Right renal cortex interstitium (tissue), 3 donors: ENCODE measurements around the gene VAT1L. TPM values are rescaled to one million over a fixed set of nuclear protein-coding genes. Genes with fewer than 3 reads are reported as not detected.

ENCODE experiments used
- DNase-seq, 3 donors: peaks; one replicate each; pipeline ENCODE4 v3.0.0-alpha.2; 2013; ENCODE audit warnings: low read depth in 3 of 3, low spot score in 2 of 3
- polyA plus RNA-seq, 3 donors: library from polyadenylated mRNA; unstranded; fragments of 120-200 nt; gene quantifications; one replicate each; pipeline ENCODE4 v1.2.1, GENCODE V29; 2013; ENCODE audit not compliant: insufficient read length in 3 of 3

VAT1L gene, protein sequence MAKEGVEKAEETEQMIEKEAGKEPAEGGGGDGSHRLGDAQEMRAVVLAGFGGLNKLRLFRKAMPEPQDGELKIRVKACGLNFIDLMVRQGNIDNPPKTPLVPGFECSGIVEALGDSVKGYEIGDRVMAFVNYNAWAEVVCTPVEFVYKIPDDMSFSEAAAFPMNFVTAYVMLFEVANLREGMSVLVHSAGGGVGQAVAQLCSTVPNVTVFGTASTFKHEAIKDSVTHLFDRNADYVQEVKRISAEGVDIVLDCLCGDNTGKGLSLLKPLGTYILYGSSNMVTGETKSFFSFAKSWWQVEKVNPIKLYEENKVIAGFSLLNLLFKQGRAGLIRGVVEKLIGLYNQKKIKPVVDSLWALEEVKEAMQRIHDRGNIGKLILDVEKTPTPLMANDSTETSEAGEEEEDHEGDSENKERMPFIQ
- 1 to 10 TPM; 4.6 to 5.2 (median 4.8) TPM for polyA plus RNA-seq

DNA sequence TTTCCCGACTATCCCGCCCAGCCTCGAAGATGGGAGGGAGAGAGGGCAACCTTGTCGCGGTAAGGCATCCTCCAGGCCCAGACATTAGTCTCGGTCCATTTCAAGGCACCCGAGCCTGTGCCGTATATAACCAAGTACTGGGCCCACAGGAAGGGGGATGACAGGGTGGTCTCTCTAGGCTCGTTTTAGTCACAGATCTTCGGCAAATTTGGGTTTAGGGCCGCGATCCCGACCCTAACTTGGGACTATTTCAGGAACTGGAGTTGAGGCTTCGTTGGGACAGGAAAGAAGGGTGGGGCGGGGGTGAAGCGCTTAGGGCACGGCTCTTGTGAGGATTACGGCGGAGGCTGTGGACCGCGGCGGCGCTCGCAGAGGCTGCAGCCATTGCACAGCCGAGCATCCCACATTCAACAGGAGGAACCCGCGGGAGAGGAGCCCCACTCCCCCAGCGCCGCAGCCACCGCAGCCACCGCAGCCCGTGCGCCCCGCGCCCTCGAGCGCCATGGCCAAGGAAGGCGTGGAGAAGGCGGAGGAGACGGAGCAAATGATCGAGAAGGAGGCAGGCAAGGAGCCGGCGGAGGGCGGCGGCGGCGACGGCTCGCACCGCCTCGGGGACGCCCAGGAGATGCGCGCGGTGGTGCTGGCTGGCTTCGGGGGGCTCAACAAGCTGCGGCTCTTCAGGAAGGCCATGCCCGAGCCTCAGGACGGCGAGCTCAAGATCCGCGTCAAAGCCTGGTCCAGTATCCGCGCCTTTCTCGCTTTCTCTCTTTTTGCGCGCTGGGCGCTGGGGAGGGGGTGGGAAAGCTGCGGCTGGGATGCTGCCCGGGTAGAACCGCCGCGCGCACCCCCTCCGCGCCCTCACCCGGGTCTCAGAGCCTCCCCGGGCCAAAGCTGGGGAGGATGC is at the start of gene VAT1L:
TSS of gene VAT1L (plus strand) at position 384 of the 904 bp plus-strand sequence. CDS start at position 503, 119 bp downstream.
- DNase-seq, result peak in 2 of 3 donors; percentile 33 to 45

DNA sequence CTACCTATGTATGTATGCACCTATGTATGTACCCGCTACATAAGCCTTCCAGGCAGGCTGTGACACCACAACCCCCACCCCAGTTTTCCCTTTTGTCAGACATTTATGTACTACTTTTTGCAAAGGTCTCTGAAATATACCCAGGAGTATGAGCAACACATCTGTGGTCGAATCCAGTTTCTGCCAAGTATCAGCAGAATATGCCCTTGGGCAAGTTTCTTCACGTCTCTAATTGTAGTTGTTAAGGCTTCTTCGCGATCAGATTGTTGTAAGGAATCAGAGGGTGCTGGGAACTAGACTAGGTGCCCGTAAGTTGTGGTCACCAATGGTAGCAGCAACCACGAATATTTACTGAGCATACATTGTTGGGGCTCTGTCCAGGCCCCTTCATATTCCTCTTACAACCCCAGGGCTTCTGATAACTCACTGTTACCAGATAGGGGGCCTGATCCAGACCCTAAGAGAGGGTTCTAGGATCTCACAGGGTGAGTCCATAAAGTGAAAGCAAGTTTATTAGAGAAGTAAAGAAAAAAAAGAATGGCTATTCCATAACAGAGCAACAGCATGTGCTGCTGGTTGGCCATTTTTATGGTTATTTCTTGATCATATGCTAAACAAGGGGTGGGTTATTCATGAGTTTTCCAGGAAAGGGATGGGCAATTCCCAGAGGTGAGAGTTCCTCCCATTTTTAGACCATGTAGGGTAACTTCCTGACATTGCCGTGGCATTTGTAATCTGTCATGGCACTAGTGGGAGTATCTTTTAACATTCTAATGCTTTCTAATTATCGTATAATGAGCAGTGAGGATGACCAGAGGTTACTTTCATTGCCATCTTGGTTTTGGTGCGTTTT is 49.4 kb upstream of the VAT1L start:
- DNase-seq, result no peak

DNA sequence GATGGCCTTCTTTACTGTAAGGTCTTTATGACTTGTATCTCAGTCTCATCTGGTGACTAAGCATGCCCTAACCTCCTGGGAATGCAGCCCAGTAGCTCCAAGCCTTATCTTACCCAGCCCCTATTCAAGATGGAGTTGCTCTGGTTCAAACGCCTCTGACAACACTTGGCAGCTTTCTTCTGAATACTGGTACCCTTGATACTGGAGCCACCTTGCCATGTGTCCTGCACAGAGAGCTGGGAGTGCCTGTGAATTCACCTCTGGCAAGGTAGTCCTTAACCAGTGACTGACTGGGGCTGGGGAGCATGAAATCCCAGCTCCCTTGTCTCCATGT is 48.8 kb upstream of the VAT1L start:
- no peak for DNase-seq

DNA sequence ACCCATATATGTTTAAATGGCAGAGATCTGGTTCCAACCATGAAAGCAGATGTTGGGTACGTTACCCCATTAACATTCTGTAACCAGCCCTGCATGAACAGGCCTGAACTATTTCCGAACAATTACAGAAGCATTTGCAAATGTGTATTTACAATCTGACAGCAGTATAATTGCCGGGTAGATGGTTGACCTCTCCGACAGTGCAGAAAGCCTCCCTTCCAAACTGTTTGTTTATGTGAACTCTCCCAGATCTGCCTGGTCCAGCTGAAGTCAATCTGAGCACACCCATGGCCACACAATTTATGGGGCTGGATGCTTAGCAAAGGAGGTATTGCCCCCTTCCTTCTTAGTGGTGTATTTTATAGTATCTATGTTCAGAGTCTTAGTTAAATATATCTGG is 44.2 kb upstream of the VAT1L start:
- DNase-seq, result no peak

DNA sequence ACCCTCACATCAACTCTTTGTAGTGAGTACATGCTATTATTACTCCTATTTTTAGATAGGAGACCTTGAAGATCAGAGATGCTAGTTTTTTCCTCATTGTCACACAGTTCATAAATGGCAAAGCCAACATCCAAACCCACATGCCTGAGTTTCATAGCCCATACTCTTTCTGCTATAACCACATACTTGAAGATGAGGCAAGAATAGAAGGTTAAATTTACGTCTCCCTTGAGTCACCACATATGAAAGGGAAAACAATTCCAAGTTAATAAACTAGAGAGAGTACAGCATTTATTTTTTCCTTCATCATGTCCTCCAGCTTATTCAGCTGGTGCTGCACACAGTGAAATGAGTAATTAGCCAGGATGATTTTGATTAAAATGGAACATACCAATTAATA is 42.4 kb upstream of the VAT1L start:
- DNase-seq, result no peak

DNA sequence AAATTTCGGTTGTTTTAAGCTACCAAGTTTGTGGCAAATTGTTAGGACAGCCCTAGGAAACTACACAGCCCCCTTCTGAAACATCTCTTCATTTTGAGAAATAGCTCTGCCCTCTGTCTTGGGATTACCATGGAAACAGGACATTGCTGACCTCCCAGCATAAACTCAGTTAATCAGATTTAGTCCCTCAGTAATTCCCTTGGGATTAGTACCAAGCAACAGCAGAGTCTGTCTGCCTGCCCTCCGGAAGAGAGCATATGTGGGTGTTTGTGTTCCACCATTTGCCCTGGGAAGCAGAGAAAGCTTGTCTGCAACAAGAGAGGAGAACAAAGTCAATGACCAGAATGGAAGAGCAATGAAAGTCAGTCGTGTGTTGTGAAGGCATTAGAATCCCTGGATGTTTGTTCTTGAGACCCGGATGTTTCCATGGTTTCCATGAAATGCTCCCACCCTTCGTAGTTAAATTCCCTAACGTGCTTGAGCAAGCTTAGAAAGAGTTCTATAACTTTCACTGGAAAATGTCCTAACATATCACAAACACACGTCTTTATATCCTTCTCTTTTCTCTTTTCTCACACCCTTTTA is 39.9 kb upstream of the VAT1L start:
- no peak for DNase-seq

DNA sequence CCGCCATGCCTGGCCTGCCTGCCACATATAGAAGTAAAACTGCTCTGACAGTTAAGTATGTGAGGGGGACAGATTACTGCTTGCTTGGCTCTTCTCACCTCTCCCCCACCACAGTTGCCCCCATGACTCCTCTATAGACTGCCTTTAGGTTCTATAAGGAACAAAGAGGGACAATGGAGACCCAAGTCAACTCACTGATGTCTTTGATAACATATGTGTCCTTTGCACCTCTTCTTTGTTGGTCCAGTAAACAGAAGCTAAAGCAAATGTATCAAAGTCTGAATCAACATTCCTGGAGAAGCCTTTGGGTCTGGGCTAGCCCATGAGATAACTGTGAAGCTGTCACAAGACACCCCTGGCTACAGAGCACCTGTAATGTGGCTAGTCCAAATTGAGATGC is 38.9 kb upstream of the VAT1L start:
- no peak for DNase-seq

DNA sequence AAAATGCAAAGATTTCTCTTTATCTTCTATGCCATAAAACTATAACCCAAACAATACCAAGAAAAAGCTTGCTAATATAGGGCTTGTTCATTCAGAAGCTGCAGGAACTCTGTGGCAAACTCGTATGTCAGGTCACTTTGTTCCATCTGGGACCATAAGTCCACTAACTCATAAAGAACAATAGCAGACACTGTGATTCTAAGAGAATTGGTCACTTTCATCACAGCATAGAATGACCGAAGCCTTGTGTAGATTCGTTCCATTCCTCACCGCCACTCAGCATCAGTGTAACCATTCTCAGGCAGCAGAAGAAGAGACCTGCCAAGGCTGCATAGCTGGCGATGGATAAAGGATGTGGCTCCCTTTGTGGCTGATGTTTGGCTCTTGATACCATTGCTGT is 30.3 kb upstream of the VAT1L start:
- DNase-seq, result no peak

DNA sequence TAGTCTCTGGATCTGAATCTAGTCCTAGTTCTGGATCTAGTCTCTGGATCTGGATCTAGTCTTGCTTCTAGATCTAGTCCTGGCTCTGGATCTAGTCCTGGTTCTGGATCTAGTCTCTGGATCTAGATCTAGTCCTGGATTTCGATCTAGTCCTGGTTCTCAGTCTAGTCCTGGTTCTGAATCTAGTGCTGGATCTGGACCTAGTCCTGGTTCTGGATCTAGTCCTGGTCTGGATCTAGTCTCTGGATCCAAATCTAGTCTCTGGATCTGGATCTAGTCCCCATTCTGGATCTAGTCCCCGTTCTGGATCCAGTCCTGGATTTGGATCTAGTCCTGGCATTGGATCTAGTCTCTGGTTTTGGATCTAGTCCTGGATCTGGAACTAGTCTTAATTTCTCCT is 29.9 kb upstream of the VAT1L start:
- no peak for DNase-seq

DNA sequence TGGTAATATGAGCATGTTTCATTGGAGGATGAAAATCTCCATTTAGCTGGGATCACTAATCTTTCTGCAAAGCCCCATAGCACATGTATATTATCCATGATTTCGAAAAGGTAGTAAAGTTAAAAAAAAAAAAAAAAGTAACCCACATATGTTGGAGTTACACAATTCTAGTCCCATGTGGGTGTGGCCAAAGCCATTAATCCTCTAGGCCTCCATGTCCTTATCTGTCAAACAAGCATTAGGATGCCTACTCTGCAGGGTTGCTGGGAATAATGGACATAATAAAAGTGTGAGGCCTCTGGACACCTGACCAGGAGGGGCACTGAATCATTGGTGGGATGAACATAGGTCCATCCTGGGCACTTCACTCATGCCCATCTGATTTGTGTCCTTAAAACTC is 29.2 kb upstream of the VAT1L start:
- no peak for DNase-seq

DNA sequence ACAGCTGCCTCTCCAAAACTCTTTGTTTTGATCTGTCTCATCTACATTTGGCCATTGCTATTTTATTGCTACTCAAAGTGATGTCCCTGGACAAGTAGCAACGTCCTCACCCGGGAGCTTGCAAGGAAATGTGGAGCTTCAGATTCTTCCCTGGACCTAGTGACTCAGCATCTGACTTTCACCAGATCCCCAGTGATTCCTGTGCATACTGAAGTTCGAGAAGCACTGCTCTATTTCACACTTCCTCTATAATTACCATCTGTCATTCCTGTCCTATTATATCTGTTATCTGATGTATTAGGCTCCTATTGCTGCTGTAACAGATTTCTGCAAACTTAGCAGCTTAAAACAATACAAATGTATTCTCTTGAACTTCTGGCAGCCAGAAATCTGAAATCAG is 28.5 kb upstream of the VAT1L start:
- DNase-seq, result no peak

DNA sequence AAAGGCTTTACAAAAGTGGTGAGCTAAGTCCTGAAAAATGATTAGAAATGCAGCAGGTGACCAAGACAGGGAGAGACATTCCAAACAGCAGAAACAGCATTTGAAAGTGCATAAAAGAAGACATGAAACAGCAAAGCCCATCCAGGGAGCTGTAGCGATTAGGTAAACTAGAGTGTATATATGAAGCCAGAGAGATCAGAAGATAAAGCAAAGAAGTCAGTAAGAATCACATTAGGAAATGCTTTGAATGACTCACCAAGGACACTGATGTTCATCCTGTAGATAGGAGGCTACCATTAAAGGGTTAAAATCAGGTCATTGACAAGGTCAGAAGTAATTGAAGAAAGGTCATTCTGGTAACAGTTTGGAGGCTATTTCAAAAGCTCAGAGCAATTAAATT is 27.6 kb upstream of the VAT1L start:
- DNase-seq, result no peak

DNA sequence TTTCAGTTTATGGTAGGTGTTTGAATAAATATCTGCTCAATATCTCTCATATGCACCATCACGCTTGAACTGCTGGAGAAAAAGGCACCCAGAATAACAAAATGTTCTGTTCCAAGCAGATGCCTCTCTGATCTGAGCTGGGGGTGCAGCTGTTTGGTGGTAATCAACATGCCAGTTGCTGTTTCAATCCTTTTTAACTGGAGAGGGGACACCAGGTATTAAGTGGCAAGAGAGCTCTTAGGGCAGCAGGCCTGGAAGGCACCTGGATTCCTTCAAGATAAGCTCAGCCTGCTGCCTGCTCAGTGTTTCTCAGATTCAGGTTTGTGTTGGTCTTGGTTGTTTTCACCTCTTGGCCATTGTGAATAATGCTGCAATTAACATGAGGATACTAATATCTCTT is 27.2 kb upstream of the VAT1L start:
- no peak for DNase-seq

DNA sequence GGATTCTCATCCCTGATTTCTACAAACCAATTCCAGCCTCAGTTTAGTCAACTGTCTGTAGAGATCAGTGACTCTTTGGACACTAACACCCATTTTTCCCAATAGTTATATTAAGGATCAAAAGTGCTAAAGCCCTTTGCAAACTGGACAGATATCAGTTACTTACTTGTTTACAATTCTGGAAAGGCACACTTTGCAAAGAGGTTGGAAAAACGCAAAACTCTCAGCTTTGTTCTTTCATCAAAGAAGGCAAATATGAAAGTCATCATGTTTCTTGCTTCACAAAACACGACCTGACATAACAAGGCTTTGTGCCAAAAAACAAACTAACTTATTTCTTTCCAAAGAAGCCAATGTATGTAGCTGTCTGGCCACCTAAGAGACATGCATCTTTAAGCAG is 26.1 kb upstream of the VAT1L start:
- no peak for DNase-seq

DNA sequence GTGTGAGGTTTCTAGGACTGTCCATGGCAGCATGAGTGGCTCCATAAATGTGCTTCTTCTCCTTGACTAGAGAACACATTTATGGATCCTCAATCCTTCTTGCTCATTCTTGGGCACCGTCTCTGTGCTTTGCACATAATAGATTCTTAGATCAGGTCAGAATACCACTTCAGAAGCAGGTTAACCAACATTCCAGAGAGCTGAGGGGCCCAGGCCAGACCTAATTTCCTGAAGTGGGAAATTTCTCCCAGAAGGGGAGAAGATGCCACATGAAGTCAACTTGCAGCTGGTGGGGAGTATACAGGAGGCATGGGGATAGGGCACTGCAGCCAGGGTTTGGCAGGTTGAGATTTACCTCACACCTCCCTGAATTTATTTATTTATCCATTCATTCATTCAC is 24.4 kb upstream of the VAT1L start:
- DNase-seq, result no peak

DNA sequence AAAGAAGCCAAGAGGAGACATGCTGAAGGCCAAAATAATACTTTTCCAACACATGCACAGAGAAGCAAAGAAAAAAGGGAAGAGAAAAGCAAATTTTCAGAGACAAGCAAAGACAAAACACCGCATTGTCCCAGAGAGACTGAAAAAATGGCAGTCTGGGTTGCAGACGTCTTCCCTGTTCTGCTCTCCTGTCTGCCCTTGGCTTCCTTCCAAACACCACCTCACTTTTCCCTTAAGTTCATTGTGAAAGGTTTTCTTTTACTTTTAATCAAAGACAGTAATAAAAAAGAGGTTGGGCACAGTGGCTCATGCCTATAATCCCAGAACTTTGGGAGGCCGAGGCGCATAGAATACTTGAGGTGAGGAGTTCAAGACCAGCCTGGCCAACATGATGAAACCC is 21.2 kb upstream of the VAT1L start:
- DNase-seq, result no peak

DNA sequence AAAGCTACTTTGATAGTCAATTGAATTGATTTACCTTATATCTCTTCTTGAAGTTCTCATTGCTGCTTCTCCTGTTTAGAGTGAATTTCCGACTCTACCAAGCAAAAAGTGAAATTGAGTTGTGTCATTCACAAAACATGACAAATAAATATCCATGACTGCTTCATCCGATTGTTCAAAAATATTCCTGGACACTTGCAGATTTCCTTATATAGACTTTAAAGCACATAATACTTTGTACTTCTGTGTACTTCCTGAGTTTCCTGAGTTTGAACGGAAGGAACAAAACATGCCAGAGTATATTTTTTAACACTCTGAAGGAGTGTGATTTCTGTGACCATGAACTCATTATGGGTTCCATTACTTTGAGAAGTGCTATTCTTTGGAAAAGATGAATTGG is 20.5 kb upstream of the VAT1L start:
- DNase-seq, result no peak

DNA sequence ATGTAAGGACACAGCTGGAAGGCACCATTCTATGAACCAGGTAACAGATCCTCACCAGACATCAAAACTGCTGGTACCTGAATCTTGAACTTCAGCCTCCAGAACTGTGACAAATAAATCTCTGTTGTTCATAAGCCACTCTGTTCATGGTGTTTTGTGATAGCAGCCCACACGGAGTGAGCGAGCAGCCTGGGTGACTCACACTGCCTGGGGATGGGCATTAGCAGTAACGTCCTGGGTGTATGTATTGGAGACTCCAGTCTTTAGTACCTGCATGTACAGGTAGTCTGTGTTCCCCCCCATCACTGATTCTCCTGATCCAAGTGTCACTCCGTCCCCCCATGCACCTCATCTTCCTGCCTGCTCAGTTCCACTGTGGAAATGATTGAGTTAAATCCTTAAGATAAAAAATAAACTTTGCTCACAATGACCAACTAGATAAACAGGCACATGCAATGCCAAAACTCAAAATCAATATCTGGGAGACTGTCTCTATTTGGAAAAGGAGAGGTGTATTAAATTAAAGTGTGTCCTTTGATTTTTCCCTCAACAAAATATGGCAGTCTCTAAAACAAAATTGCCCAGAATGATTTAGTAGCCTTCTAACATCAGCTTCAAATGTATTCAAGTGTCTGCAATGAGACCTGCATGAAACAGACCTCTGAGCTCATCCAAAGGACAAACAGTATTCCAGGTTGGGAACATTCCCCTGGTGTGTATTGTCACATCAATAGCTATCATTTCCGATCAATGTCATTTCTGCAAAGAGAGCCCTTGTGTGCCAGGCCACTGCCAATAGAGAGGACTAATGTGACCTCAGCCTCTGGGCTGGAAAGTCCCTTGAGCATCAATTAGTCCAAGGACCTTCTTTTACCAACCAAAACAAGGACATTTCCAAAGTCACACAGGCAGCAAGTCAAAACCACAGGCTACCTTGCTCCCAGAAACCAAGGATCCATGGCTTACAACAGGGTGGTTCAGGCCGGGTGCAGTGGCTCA is 12.2 kb upstream of the VAT1L start:
- no peak for DNase-seq

DNA sequence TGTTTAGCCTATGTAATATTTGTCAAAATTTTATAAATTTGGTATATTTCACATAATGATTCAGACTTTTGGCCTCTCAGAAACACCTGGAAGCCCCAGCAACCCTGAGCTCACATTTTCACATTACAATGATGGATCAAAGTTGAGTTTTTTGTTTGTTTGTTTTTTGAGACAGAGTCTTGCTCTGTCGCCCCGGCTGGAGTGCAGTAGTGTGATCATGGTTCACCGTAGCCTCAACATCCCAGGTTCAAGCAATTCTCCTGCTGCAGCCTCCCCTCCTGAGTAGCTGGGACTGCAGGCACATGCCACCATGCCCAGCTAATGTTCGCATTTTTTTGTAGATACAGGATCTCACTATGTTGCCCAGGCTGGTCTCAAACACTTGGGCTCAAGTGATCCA is 10.6 kb upstream of the VAT1L start:
- DNase-seq, result no peak
